HCT116 (cell line): ENCODE results near the gene PPP2R1B. TPM values are rescaled to one million over a fixed set of nuclear protein-coding genes. Genes with fewer than 3 reads are reported as not detected.

ENCODE experiments used
- ATAC-seq: fragments of 200-7000 bp; cut with Tn5 transposase; 2 replicates; pipeline ENCODE4 v1.9.1; 2020; ENCODE audit warnings: mild to moderate bottlenecking, moderate library complexity
- BruUV-seq: library from RNA; stranded (reverse); fragments of 400-500 nt; replicated peaks from 2 replicates; lab custom pipeline; 2021; lab: Mats Ljungman, UMichigan
- CTCF ChIA-PET: fragments of 300-600 bp; sonication (Branson Sonifier 250); formaldehyde crosslinking; loops from one replicate; lab custom pipeline; 2021; ENCODE audit warnings: antibody characterized with exemption; lab: Charles Lee
- POLR2A ChIA-PET: fragments of 300-600, 350-600 bp; sonication (Branson Sonifier 250); formaldehyde crosslinking; loops from one replicate; lab custom pipeline; 2021; ENCODE audit warnings: antibody characterized with exemption; lab: Charles Lee
- RAD21 ChIA-PET, 2 experiments: fragments of 300-600 bp; sonication (Branson Sonifier 250); formaldehyde crosslinking; loops; one replicate each; lab custom pipeline; 2023; ENCODE audit warnings: low total read pairs in 2 of 2; ENCODE audit not compliant: uncharacterized antibody in 2 of 2, unreplicated experiment in 2 of 2, low non-redundant PET in 1 of 2; lab: Charles Lee
- DNase-seq: peaks from one replicate; pipeline ENCODE4 v3.0.0-alpha.2; 2010; ENCODE audit warnings: low read depth, low spot score
- H2AFZ ChIP-seq: fragments of 200-600 bp; shearing (Covaris generic), sonication (generic); 2 replicates; pipeline ENCODE4 v1.6.1; 2017; ENCODE audit warnings: low read depth, mixed run types, mixed read lengths, antibody characterized with exemption, low read length; ENCODE audit not compliant: poor library complexity, severe bottlenecking
- H3K27ac ChIP-seq: 2 replicates; pipeline ENCODE4 v1.5.1; 2012; ENCODE audit warnings: low read depth, low read length
- H3K27me3 ChIP-seq: fragments of 200-600 bp; sonication (generic); 2 replicates; pipeline ENCODE4 v1.6.1; 2016; ENCODE audit warnings: mixed run types, low read length, mixed read lengths; ENCODE audit not compliant: insufficient read depth
- H3K36me3 ChIP-seq, 2 experiments: fragments of 200-500 bp in 1 of 2; fragments of 200-600 bp in 1 of 2; sonication (Bioruptor generic) in 1 of 2; sonication (generic) in 1 of 2; 2 replicates each; pipeline versions ENCODE4 v1.5.1 to v1.6.1; 2014 to 2016; ENCODE audit warnings: low read length in 2 of 2, inconsistent platforms in 1 of 2, mixed read lengths in 1 of 2, mixed run types in 1 of 2; ENCODE audit not compliant: insufficient read depth in 2 of 2, control insufficient read depth in 1 of 2
- H3K4me1 ChIP-seq, 2 experiments: fragments of 200-600 bp in 1 of 2; sonication (generic) in 1 of 2; 2 replicates each; pipeline versions ENCODE4 v1.5.1 to v1.6.1; 2012 to 2017; ENCODE audit warnings: low read length in 2 of 2, inconsistent platforms in 1 of 2, mild to moderate bottlenecking in 1 of 2, mixed read lengths in 1 of 2, mixed run types in 1 of 2, moderate library complexity in 1 of 2; ENCODE audit not compliant: insufficient read depth in 2 of 2, control insufficient read depth in 1 of 2
- H3K4me2 ChIP-seq: fragments of 200-600 bp; sonication (generic); 2 replicates; pipeline ENCODE4 v1.6.1; 2017; ENCODE audit warnings: mixed run types, low read length, mixed read lengths
- H3K4me3 ChIP-seq, 2 experiments: fragments of 200-600 bp in 1 of 2; sonication (generic) in 1 of 2; replicated peaks in 1 of 2; 2 replicates each; pipeline ENCODE4 v1.5.1; 2011 to 2016; ENCODE audit warnings: low read length in 2 of 2, control low read depth in 1 of 2, low read depth in 1 of 2, mild to moderate bottlenecking in 1 of 2, mixed read lengths in 1 of 2, mixed run types in 1 of 2
- H3K79me2 ChIP-seq: fragments of 200-600 bp; sonication (generic); 2 replicates; pipeline ENCODE4 v1.6.1; 2017; ENCODE audit warnings: mild to moderate bottlenecking, mixed run types, low read length, moderate library complexity, mixed read lengths; ENCODE audit not compliant: insufficient read depth
- H3K9ac ChIP-seq: fragments of 200-600 bp; sonication (generic); 2 replicates; pipeline ENCODE4 v1.6.1; 2016; ENCODE audit warnings: low read length, mixed read lengths
- H3K9me2 ChIP-seq: fragments of 200-600 bp; sonication (generic), shearing (Covaris generic); 2 replicates; pipeline ENCODE4 v1.6.1; 2017; ENCODE audit warnings: mixed run types, mild to moderate bottlenecking, moderate library complexity; ENCODE audit not compliant: insufficient read depth
- H3K9me3 ChIP-seq, 2 experiments: fragments of 200-500 bp in 1 of 2; fragments of 200-600 bp in 1 of 2; sonication (Bioruptor generic) in 1 of 2; sonication (generic) in 1 of 2; 2 replicates each; pipeline ENCODE4 v1.6.1; 2014 to 2017; ENCODE audit warnings: low read length in 2 of 2, mixed read lengths in 2 of 2, inconsistent platforms in 1 of 2, low read depth in 1 of 2, mild to moderate bottlenecking in 1 of 2, mixed run types in 1 of 2, moderate library complexity in 1 of 2; ENCODE audit not compliant: control insufficient read depth in 1 of 2, insufficient read depth in 1 of 2
- H4K20me1 ChIP-seq: fragments of 200-600 bp; sonication (generic), shearing (Covaris generic); 2 replicates; pipeline ENCODE4 v1.6.1; 2017; ENCODE audit warnings: mixed run types, mild to moderate bottlenecking, moderate library complexity; ENCODE audit not compliant: insufficient read depth
- ATF3 ChIP-seq: IDR thresholded peaks from 2 replicates; pipeline ENCODE4 v1.6.1; 2012
- CEBPB ChIP-seq: IDR thresholded peaks from 2 replicates; pipeline ENCODE4 v1.6.1; 2012; ENCODE audit warnings: low read depth
- CTCF ChIP-seq, 3 experiments: fragments of 200-600 bp in 1 of 3; sonication (generic) in 1 of 3; IDR thresholded peaks in 2 of 3; conservative IDR thresholded peaks in 1 of 3; 2 replicates each; pipeline ENCODE4 v1.5.1; 2012 to 2017; ENCODE audit warnings: low read depth in 2 of 3, low read length in 2 of 3, antibody characterized with exemption in 1 of 3, borderline replicate concordance in 1 of 3, control low read depth in 1 of 3, mild to moderate bottlenecking in 1 of 3, mixed read lengths in 1 of 3, mixed run types in 1 of 3, moderate library complexity in 1 of 3; ENCODE audit not compliant: insufficient read depth in 1 of 3
- EGR1 ChIP-seq: IDR thresholded peaks from 2 replicates; pipeline ENCODE4 v1.6.1; 2012; ENCODE audit warnings: low read depth
- EZH2phosphoT487 ChIP-seq: fragments of 200-600 bp; IDR thresholded peaks from 2 replicates; pipeline ENCODE4 v1.6.1; 2018; ENCODE audit warnings: antibody characterized with exemption, borderline replicate concordance
- FOSL1 ChIP-seq: IDR thresholded peaks from 2 replicates; pipeline ENCODE4 v1.6.1; 2012; ENCODE audit warnings: low read depth
- JUND ChIP-seq: IDR thresholded peaks from 2 replicates; pipeline ENCODE4 v1.6.1; 2012
- REST ChIP-seq: IDR thresholded peaks from 2 replicates; pipeline ENCODE4 v1.6.1; 2012; ENCODE audit warnings: low read depth
- SIN3A ChIP-seq: IDR thresholded peaks from 2 replicates; pipeline ENCODE4 v1.6.1; 2012; ENCODE audit warnings: low read depth
- SP1 ChIP-seq: IDR thresholded peaks from 2 replicates; pipeline ENCODE4 v1.6.1; 2012; ENCODE audit warnings: low read depth
- SRF ChIP-seq: IDR thresholded peaks from 2 replicates; pipeline ENCODE4 v1.6.1; 2012; ENCODE audit warnings: low read depth
- TCF7L2 ChIP-seq: IDR thresholded peaks from 2 replicates; pipeline ENCODE4 v1.7.0; 2011; ENCODE audit warnings: borderline replicate concordance, inconsistent platforms; ENCODE audit not compliant: insufficient read depth, insufficient read length; ENCODE audit errors: extremely low read depth
- YY1 ChIP-seq: IDR thresholded peaks from 2 replicates; pipeline ENCODE4 v1.6.1; 2011; ENCODE audit warnings: low read length, low read depth, moderate library complexity, mild to moderate bottlenecking; ENCODE audit not compliant: insufficient replicate concordance; ENCODE audit errors: extremely low read depth
- ZBTB33 ChIP-seq: IDR thresholded peaks from 2 replicates; pipeline ENCODE4 v1.6.1; 2011; ENCODE audit warnings: mild to moderate bottlenecking, low read length, moderate library complexity; ENCODE audit not compliant: insufficient replicate concordance; ENCODE audit errors: extremely low read depth
- ZFX ChIP-seq: fragments of 450-650 bp; IDR thresholded peaks from 2 replicates; pipeline ENCODE4 v1.6.1; 2017
- ZNF274 ChIP-seq: fragments of 200-500 bp; sonication (Bioruptor generic); IDR thresholded peaks from 2 replicates; pipeline ENCODE4 v1.6.1; 2014; ENCODE audit warnings: mild to moderate bottlenecking, low read depth, low read length, inconsistent platforms
- intact Hi-C: fragments of 100-400 bp; cut with micrococcal nuclease; formaldehyde crosslinking; loops from 2 replicates; pipeline ENCODE4 v1.10.0; 2022
- total RNA-seq: library from RNA; stranded (reverse); gene quantifications from one replicate; pipeline ENCODE4 v1.2.1, GENCODE V29; 2021; ENCODE audit not compliant: unreplicated experiment

Gene PPP2R1B
- total RNA-seq, 1 experiment from 2014 or later, result 24.9 TPM

- Histone ChIP-seq H3K27ac (no peak overlapping the region), H4K20me1 (no peaks in the 10 kb centered on the region), H3K9me3 (no peaks in the 10 kb centered on the region), H3K4me3 (no peak overlapping the region), H3K36me3 (0 out of 4 replicates have a peak, but pooled peaks cover 0 to 3% of the 10 kb centered on the region in 2 experiments), H3K4me1 (no peaks in the 10 kb centered on the region), H3K27me3 (no peaks in the 10 kb centered on the region), H3K9me2 (no peaks in the 10 kb centered on the region), H3K9ac (no peak overlapping the region), H3K79me2 (no peaks in the 10 kb centered on the region), H3K4me2 (no peak overlapping the region), H2AFZ (no peak overlapping the region)
- ATAC-seq, result peak; percentile 17; the same call in 1 of the 2 replicates
- intact Hi-C loops, result no loop called here
- RAD21 ChIA-PET, result no interaction called here
- no peak for DNase-seq
- CTCF ChIA-PET, result interaction anchor here (1.2 kb wide), 1 partner anchor 368 kb away, joined by 3 read pairs; no protein-coding TSS in a partner anchor
- no peak for TF ChIP-seq ATF3
- no peak for TF ChIP-seq EGR1
- no peak for TF ChIP-seq JUND
- no peak for TF ChIP-seq ZFX
- TF ChIP-seq YY1, result no peak
- no peak for TF ChIP-seq SRF
- no peak for TF ChIP-seq REST
- no peak for TF ChIP-seq CEBPB
- TF ChIP-seq ZBTB33, result no peak
- TF ChIP-seq SIN3A, result no peak
- no peak for TF ChIP-seq FOSL1
- no peak for TF ChIP-seq EZH2phosphoT487
- TF ChIP-seq ZNF274, result no peak
- TF ChIP-seq SP1, result no peak
- TF ChIP-seq TCF7L2, result no peak
- no peak for TF ChIP-seq CTCF (IDR thresholded peaks at IDR 0.05 in 2 of 3, conservative IDR thresholded peaks at IDR 0.05 in 1 of 3; ENCODE audit: borderline replicate concordance in 1 of 3, insufficient read depth in 1 of 3, low read depth in 2 of 3, low read length in 2 of 3)
- BruUV-seq, result no TSS peak
- POLR2A ChIA-PET, result no interaction called here
Observed at GRCh38 chr11:111797145-111797581, 31.0 kb upstream of the PPP2R1B start.
